ENCODE data around the gene DCC. TPM values are rescaled to one million over a fixed set of nuclear protein-coding genes. Genes with fewer than 3 reads are reported as not detected.

Gene DCC
- total and polyA plus RNA-seq, 9 of the 15 experiments (the other 6 are each of a cell fraction or from before 2014, with no cell fraction given), result not detected

DNA sequence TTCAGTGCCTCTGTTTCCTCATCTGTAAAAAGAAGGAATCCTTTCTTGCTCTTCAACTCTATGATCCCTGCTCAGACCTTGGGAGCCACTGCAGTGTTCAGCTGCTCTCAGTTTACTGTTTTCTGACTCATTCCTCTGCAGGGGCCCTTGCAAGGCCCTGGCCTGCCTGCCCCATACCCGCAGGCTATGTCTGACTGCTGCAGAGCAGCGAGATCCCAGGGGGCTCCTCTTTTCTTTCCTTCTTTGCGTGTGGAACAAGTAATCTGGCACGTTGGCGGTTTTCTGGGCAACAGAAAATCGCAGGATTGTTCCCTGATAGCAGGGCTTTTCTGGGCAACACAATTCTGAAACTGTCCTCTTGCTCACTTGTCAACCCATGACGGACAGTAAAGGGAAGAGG, 376.0 kb downstream of the DCC start:
- ChIA-PET POLR2A (no interaction called here), CTCF (ENCODE audit: low intra/inter-chr PET ratio) (no interaction called here)
- H3K4me2 ChIP-seq (ENCODE audit: insufficient read depth, low read length), result no peak overlapping the region
- no peaks in the 10 kb centered on the region for H4K20me1 ChIP-seq (replicated peaks; ENCODE audit: control insufficient read depth, insufficient read depth, low read length)
- no peak overlapping the region for H2AFZ ChIP-seq (ENCODE audit: low read depth, low read length)
- H3K9me3 ChIP-seq (replicated peaks; ENCODE audit: control insufficient read depth, insufficient read depth, low read depth, low read length), result no peaks in the 10 kb centered on the region
- H3K27ac ChIP-seq (ENCODE audit: extremely low read depth, low read depth, low read length), result no peak overlapping the region
- H3K27me3 ChIP-seq (ENCODE audit: control insufficient read depth in 2 of 2, insufficient read depth in 2 of 2, low read length in 2 of 2), result no peaks in the 10 kb centered on the region
- H3K9ac ChIP-seq (ENCODE audit: insufficient read depth in 1 of 2, low read depth in 2 of 2, low read length in 2 of 2), result no peak overlapping the region
- TF ChIP-seq CTBP1 (IDR thresholded peaks at IDR 0.05; ENCODE audit: borderline replicate concordance), result no peak
- TF ChIP-seq ZNF175 (CRISPR knock-in tag; IDR thresholded peaks at IDR 0.05; ENCODE audit: low read depth), result no peak
- TF ChIP-seq ZNF124 (CRISPR knock-in tag; IDR thresholded peaks at IDR 0.05), result no peak
- no peak for TF ChIP-seq GTF2F1 (IDR thresholded peaks at IDR 0.05; ENCODE audit: low read depth, low read length)
- no peak for TF ChIP-seq FOXK2 (conservative IDR thresholded peaks at IDR 0.05 in 1 of 2, IDR thresholded peaks at IDR 0.05 in 1 of 2; ENCODE audit: low read depth in 2 of 2)
- no peak for TF ChIP-seq ZNF785 (CRISPR knock-in tag; IDR thresholded peaks at IDR 0.05)
- TF ChIP-seq, protein P1, sequence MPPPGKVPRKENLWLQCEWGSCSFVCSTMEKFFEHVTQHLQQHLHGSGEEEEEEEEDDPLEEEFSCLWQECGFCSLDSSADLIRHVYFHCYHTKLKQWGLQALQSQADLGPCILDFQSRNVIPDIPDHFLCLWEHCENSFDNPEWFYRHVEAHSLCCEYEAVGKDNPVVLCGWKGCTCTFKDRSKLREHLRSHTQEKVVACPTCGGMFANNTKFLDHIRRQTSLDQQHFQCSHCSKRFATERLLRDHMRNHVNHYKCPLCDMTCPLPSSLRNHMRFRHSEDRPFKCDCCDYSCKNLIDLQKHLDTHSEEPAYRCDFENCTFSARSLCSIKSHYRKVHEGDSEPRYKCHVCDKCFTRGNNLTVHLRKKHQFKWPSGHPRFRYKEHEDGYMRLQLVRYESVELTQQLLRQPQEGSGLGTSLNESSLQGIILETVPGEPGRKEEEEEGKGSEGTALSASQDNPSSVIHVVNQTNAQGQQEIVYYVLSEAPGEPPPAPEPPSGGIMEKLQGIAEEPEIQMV (tag; conservative IDR thresholded peaks at IDR 0.05; ENCODE audit: low read depth), result no peak
- TF ChIP-seq JUND (IDR thresholded peaks at IDR 0.05; ENCODE audit: borderline replicate concordance, low read depth, low read length), result no peak
- no peak for TF ChIP-seq JUND (tag; IDR thresholded peaks at IDR 0.05; ENCODE audit: borderline replicate concordance, low read depth, low read length)
- TF ChIP-seq ELF1 (tag; IDR thresholded peaks at IDR 0.05), result no peak
- TF ChIP-seq TCF7 (IDR thresholded peaks at IDR 0.05; ENCODE audit: borderline replicate concordance), result no peak
- TF ChIP-seq TCF7L2 (IDR thresholded peaks at IDR 0.05; ENCODE audit: low read depth, low read length), result no peak
- TF ChIP-seq ILF3 (IDR thresholded peaks at IDR 0.05; ENCODE audit: borderline replicate concordance), result no peak
- no peak for TF ChIP-seq PHB2 (IDR thresholded peaks at IDR 0.05; ENCODE audit: low read depth)
- FAIRE-seq (no peak), ATAC-seq (no peak), DNase-seq (ENCODE audit: extremely low read depth in 1 of 4, low spot score in 3 of 4) (no peak)
- in situ Hi-C loops (cut with MboI), result no loop called here
- H3K79me2 ChIP-seq (ENCODE audit: control insufficient read depth, insufficient read depth, low read length), result no peaks in the 10 kb centered on the region
- no peaks in the 10 kb centered on the region for H3K4me1 ChIP-seq (replicated peaks in 1 of 2; ENCODE audit: control insufficient read depth in 2 of 2, insufficient read depth in 2 of 2, low read length in 2 of 2)
- intact Hi-C loops (cut with micrococcal nuclease), result no loop called here
- H3K36me3 ChIP-seq (ENCODE audit: control insufficient read depth, insufficient read depth, low read length), result no peaks in the 10 kb centered on the region
- 0% methylated on average over 6 of the region's 7 CpGs for WGBS (ENCODE audit: insufficient coverage, low coverage, missing lambda C conversion rate)
- no peaks in the 10 kb centered on the region for H3K9me1 ChIP-seq (ENCODE audit: control insufficient read depth, insufficient read depth, low read length)
- H3K4me3 ChIP-seq, result no peak overlapping the region
- BruUV-seq (replicated peaks), result no TSS peak

Measured in K562 (cell line).